ENCODE data around the gene ATF7IP. TPM values are rescaled to one million over a fixed set of nuclear protein-coding genes. Genes with fewer than 3 reads are reported as not detected.
"Not testable (repeated sequence)": the region's sequence is repeated elsewhere in the genome, so short reads cannot be mapped to it uniquely, and the experiment has no call there.

The ATF7IP gene
- total and polyA plus RNA-seq, 4 donors: 7.0 to 98.4 (median 31.7) TPM

DNA sequence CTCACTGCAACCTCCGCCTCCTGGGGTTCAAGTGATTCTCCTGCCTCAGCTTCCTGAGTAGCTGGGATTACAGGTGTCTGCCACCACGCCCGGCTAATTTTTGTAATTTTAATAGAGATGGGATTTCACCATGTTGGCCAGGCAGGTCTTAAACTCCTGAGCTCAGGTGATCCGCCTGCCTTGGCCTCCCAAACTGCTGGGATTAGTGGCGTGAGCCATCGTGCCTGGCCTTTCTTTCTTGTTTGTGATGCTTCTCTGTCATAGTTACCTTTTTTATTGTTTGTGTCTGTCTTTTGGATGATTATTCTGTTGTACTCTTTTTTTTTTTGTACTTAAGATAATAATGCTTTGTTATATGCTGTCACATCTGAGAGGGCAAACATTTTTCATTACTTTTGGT, 35.8 kb downstream of the ATF7IP start:
- WGBS, 2 donors: 95 to 99% methylated on average over 6 of the region's 6 CpGs
- H3K27me3 ChIP-seq (ENCODE audit: control insufficient read depth in 1 of 2, insufficient read depth in 2 of 2, low read length in 1 of 2); H3K9me3 ChIP-seq (ENCODE audit: control insufficient read depth, low read length); DNase-seq; intact Hi-C loops (cut with DNase I); H3K27ac ChIP-seq (ENCODE audit: low read depth in 1 of 2, low read length in 2 of 2); H3K4me1 ChIP-seq (ENCODE audit: control insufficient read depth in 1 of 2, insufficient read depth in 2 of 2, low read length in 2 of 2); ATAC-seq (ENCODE audit: low FRiP score); H3K36me3 ChIP-seq (ENCODE audit: control insufficient read depth in 1 of 2, insufficient read depth in 2 of 2, low read length in 1 of 2); H3K4me3 ChIP-seq (ENCODE audit: low read length in 2 of 2): not testable (repeated sequence)

DNA sequence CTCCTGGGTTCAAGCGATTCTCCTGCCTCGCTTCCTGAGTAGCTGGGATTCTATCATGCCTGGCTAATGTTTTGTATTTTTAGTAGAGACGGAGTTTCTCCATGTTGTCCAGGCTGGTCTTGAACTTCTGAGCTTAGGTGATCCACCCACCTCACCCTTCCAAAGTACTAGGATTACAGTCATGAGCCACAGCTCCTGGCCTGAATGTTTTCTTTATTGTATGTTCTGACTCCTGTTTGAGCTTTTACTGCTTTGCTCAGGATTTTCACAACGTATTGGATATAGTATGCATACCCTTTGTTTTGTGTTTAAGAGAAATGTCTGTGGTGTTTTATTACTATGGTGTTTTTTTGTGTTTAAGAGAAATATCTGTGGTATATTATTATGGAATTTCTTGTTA, 37.2 kb downstream of the ATF7IP start:
- ATAC-seq (ENCODE audit: low FRiP score): no peak
- no peaks in the 10 kb centered on the region for H3K36me3 ChIP-seq (ENCODE audit: control insufficient read depth in 1 of 2, insufficient read depth in 2 of 2, low read length in 1 of 2)
- H3K27me3 ChIP-seq (ENCODE audit: control insufficient read depth in 1 of 2, insufficient read depth in 2 of 2, low read length in 1 of 2): no peaks in the 10 kb centered on the region
- 84% methylated on average over 4 of the region's 4 CpGs for WGBS, 2 donors
- H3K4me1 ChIP-seq (ENCODE audit: control insufficient read depth in 1 of 2, insufficient read depth in 2 of 2, low read length in 2 of 2): no peaks in the 10 kb centered on the region
- H3K9me3 ChIP-seq (ENCODE audit: control insufficient read depth, low read length): no peaks in the 10 kb centered on the region
- no peak overlapping the region for H3K4me3 ChIP-seq (ENCODE audit: low read length in 2 of 2)
- no peak for DNase-seq
- H3K27ac ChIP-seq (ENCODE audit: low read depth in 1 of 2, low read length in 2 of 2): peak overlapping the region in 1 of 2 donors; percentile 51
- intact Hi-C loops (cut with DNase I): no loop called here

DNA sequence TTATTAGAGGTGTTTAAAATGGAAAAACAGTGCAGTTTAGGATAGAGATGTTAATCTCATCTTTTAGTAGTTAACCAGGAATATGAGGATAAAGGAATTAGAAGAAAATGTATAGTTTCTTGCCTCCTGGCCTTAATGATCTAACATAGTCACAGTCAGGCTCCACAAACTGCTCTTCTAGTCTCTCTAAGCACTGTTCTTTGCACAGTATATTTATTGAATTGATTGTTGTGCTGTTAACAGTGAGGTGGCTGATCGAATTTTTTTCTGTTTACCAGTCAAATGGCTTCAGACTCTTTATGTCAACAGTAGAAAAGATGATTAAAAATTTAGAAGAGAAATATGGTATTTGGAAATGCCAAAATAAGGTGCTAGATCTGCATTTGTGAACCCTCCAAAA, 37.8 kb downstream of the ATF7IP start:
- ATAC-seq (ENCODE audit: low FRiP score) (no peak), DNase-seq (no peak)
- no peaks in the 10 kb centered on the region for H3K27me3 ChIP-seq (ENCODE audit: control insufficient read depth in 1 of 2, insufficient read depth in 2 of 2, low read length in 1 of 2)
- intact Hi-C loops (cut with DNase I): no loop called here
- H3K36me3 ChIP-seq (ENCODE audit: control insufficient read depth in 1 of 2, insufficient read depth in 2 of 2, low read length in 1 of 2): no peaks in the 10 kb centered on the region
- 39 to 52% methylated on average over 1 of the region's 1 CpG for WGBS, 2 donors
- no peaks in the 10 kb centered on the region for H3K4me1 ChIP-seq (ENCODE audit: control insufficient read depth in 1 of 2, insufficient read depth in 2 of 2, low read length in 2 of 2)
- no peak overlapping the region for H3K4me3 ChIP-seq (ENCODE audit: low read length in 2 of 2)
- no peak overlapping the region for H3K27ac ChIP-seq (ENCODE audit: low read depth in 1 of 2, low read length in 2 of 2)
- H3K9me3 ChIP-seq (ENCODE audit: control insufficient read depth, low read length): no peaks in the 10 kb centered on the region

DNA sequence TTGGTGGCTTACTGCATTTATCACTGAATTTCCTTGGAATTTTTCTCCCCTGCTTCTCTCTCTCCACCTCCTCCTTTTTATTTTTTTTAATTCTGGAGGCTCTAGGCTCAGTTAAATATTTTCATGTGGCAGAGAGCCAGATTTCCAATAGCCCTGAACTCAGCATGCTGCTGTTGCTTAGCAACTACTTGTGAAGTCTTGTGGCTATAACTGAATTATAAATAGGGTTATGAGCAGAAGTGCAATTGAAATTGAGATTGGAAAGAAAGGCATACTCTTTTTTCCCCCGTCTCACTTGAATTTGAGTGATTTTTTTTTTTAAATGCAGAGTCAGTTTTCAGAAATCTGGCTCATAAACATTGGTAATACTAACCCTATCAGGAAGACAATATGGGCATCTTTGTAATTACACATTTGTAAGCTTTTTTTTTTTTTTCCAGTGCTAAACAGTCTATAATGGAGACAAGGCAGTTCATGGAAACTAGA, 38.3 kb downstream of the ATF7IP start:
- intact Hi-C loops (cut with DNase I): no loop called here
- Histone ChIP-seq H3K9me3 (ENCODE audit: control insufficient read depth, low read length) (no peaks in the 10 kb centered on the region), H3K4me3 (ENCODE audit: low read length in 2 of 2) (no peak overlapping the region), H3K4me1 (ENCODE audit: control insufficient read depth in 1 of 2, insufficient read depth in 2 of 2, low read length in 2 of 2) (no peaks in the 10 kb centered on the region), H3K36me3 (ENCODE audit: control insufficient read depth in 1 of 2, insufficient read depth in 2 of 2, low read length in 1 of 2) (no peaks in the 10 kb centered on the region), H3K27ac (ENCODE audit: low read depth in 1 of 2, low read length in 2 of 2) (no peak overlapping the region), H3K27me3 (ENCODE audit: control insufficient read depth in 1 of 2, insufficient read depth in 2 of 2, low read length in 1 of 2) (no peaks in the 10 kb centered on the region)
- ATAC-seq (ENCODE audit: low FRiP score) (peak; percentile 85), DNase-seq (no peak)
- 3% methylated on average over 1 of the region's 1 CpG for WGBS, 2 donors

GRCh38 chr12:14405407-14405806, 39.9 kb downstream of the ATF7IP start:
- 95 to 97% methylated on average over 2 of the region's 2 CpGs for WGBS, 2 donors
- H3K36me3 ChIP-seq (ENCODE audit: control insufficient read depth in 1 of 2, insufficient read depth in 2 of 2, low read length in 1 of 2); ATAC-seq (ENCODE audit: low FRiP score); H3K4me1 ChIP-seq (ENCODE audit: control insufficient read depth in 1 of 2, insufficient read depth in 2 of 2, low read length in 2 of 2); H3K4me3 ChIP-seq (ENCODE audit: low read length in 2 of 2); H3K9me3 ChIP-seq (ENCODE audit: control insufficient read depth, low read length); H3K27ac ChIP-seq (ENCODE audit: low read depth in 1 of 2, low read length in 2 of 2); DNase-seq; H3K27me3 ChIP-seq (ENCODE audit: control insufficient read depth in 1 of 2, insufficient read depth in 2 of 2, low read length in 1 of 2): not testable (repeated sequence)
- intact Hi-C loops (cut with DNase I): loop anchor here in 1 of 2 donors (5.0 kb wide), 1 partner anchor 38 kb away; the partner anchor contains the start of gene ATF7IP

DNA sequence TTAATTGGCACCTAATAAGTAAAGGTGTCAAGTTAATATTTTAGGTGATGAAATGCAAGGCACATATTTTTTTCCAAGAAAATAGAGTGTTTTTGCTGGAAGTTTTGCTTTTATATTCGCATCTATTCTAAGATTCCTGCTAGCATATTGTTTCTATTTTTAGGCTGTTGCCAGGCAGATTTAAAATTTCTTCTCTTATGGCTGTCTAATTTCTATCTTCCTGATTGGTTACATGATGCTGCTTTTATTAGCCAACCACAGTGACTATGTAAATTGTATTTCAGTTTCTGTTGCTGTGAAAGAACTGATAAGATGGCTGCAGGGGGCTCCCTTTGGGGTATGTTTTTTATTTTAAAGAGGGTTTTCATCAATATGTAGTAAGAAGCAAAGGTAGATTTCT, 42.7 kb downstream of the ATF7IP start:
- DNase-seq (no peak), ATAC-seq (ENCODE audit: low FRiP score) (no peak)
- whole genome bisulfite sequencing, 2 donors: 9 to 15% methylated on average over 1 of the region's 1 CpG
- no peak overlapping the region for H3K27ac ChIP-seq (ENCODE audit: low read depth in 1 of 2, low read length in 2 of 2)
- no peaks in the 10 kb centered on the region for H3K27me3 ChIP-seq (ENCODE audit: control insufficient read depth in 1 of 2, insufficient read depth in 2 of 2, low read length in 1 of 2)
- intact Hi-C loops (cut with DNase I): loop anchor here in 1 of 2 donors (5.0 kb wide), 1 partner anchor 41 kb away; the partner anchor contains the start of gene ATF7IP
- H3K4me3 ChIP-seq (ENCODE audit: low read length in 2 of 2): peak overlapping the region in 1 of 2 donors; percentile 26
- H3K4me1 ChIP-seq (ENCODE audit: control insufficient read depth in 1 of 2, insufficient read depth in 2 of 2, low read length in 2 of 2): no peaks in the 10 kb centered on the region
- no peaks in the 10 kb centered on the region for H3K9me3 ChIP-seq (ENCODE audit: control insufficient read depth, low read length)
- no peaks in the 10 kb centered on the region for H3K36me3 ChIP-seq (ENCODE audit: control insufficient read depth in 1 of 2, insufficient read depth in 2 of 2, low read length in 1 of 2)

DNA sequence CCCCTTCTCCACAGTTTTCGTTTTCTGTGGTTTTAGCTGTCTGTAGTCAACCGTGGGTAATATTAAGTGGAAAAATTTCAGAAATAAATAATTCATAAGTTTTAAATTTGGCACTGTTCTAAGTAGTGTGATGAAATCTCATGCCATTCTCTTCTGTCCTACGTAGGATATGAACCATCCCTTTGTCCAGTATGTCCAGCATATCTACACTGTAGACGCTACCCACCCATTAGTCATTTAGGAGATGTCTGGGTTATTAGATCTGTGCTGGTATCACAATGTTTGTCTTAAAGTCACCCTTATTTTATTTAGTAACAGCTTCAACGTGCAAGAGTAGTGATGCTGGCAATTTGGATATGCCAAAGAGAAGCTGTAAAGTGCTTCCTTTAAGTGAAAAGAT, 44.7 kb downstream of the ATF7IP start:
- no peaks in the 10 kb centered on the region for H3K27me3 ChIP-seq (ENCODE audit: control insufficient read depth in 1 of 2, insufficient read depth in 2 of 2, low read length in 1 of 2)
- no peak overlapping the region for H3K27ac ChIP-seq (ENCODE audit: low read depth in 1 of 2, low read length in 2 of 2)
- peaks cover 2 to 3% of the 10 kb centered on the region in 2 donors for H3K4me1 ChIP-seq (ENCODE audit: control insufficient read depth in 1 of 2, insufficient read depth in 2 of 2, low read length in 2 of 2)
- ATAC-seq (ENCODE audit: low FRiP score): no peak
- 72% methylated on average over 5 of the region's 5 CpGs for WGBS, 2 donors
- DNase-seq: no peak
- H3K4me3 ChIP-seq (ENCODE audit: low read length in 2 of 2): no peak overlapping the region
- no peaks in the 10 kb centered on the region for H3K36me3 ChIP-seq (ENCODE audit: control insufficient read depth in 1 of 2, insufficient read depth in 2 of 2, low read length in 1 of 2)
- no peaks in the 10 kb centered on the region for H3K9me3 ChIP-seq (ENCODE audit: control insufficient read depth, low read length)
- intact Hi-C loops (cut with DNase I): no loop called here

GRCh38 chr12:14410841-14411569, 45.5 kb downstream of the ATF7IP start:
- no peak overlapping the region for H3K27ac ChIP-seq (ENCODE audit: low read depth in 1 of 2, low read length in 2 of 2)
- no peak overlapping the region for H3K4me3 ChIP-seq (ENCODE audit: low read length in 2 of 2)
- DNase-seq (no peak), ATAC-seq (ENCODE audit: low FRiP score) (no peak)
- no peaks in the 10 kb centered on the region for H3K27me3 ChIP-seq (ENCODE audit: control insufficient read depth in 1 of 2, insufficient read depth in 2 of 2, low read length in 1 of 2)
- no peaks in the 10 kb centered on the region for H3K9me3 ChIP-seq (ENCODE audit: control insufficient read depth, low read length)
- intact Hi-C loops (cut with DNase I): no loop called here
- H3K4me1 ChIP-seq (ENCODE audit: control insufficient read depth in 1 of 2, insufficient read depth in 2 of 2, low read length in 2 of 2): peaks cover 2 to 6% of the 10 kb centered on the region in 2 donors
- 96 to 97% methylated on average over 6 of the region's 6 CpGs for WGBS, 2 donors
- no peaks in the 10 kb centered on the region for H3K36me3 ChIP-seq (ENCODE audit: control insufficient read depth in 1 of 2, insufficient read depth in 2 of 2, low read length in 1 of 2)

DNA sequence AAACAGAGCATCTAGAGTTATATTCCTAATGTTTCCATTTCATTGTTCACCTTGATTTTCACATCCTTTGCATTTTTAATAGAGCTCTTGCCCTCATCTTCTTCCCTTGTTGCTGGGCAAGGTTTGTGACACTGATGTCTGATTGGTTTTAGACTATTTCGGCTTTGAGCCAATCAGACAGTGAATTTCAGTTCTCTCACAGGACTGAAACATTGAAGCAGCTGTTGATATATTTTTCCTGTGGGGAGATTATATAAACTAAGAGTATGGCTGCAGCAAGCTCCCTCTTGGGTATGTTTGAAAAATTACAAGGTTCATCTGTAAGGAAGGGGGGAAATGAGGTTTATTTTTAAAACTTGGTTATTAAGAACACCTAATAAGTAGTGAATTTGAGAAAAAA, 51.2 kb downstream of the ATF7IP start:
- H3K4me3 ChIP-seq (ENCODE audit: low read length in 2 of 2): no peak overlapping the region
- H3K27me3 ChIP-seq (ENCODE audit: control insufficient read depth in 1 of 2, insufficient read depth in 2 of 2, low read length in 1 of 2): no peaks in the 10 kb centered on the region
- no peak for DNase-seq
- H3K9me3 ChIP-seq (ENCODE audit: control insufficient read depth, low read length): peaks cover 2% of the 10 kb centered on the region
- H3K36me3 ChIP-seq (ENCODE audit: control insufficient read depth in 1 of 2, insufficient read depth in 2 of 2, low read length in 1 of 2): peaks cover 0 to 2% of the 10 kb centered on the region in 2 donors
- peaks cover 2 to 6% of the 10 kb centered on the region in 2 donors for H3K4me1 ChIP-seq (ENCODE audit: control insufficient read depth in 1 of 2, insufficient read depth in 2 of 2, low read length in 2 of 2)
- intact Hi-C loops (cut with DNase I): loop anchor here in 1 of 2 donors (5.0 kb wide), 2 partner anchors 159 to 179 kb away; no protein-coding TSS in a partner anchor
- no peak overlapping the region for H3K27ac ChIP-seq (ENCODE audit: low read depth in 1 of 2, low read length in 2 of 2)
- WGBS, 2 donors: 14 to 17% methylated on average over 1 of the region's 1 CpG
- ATAC-seq (ENCODE audit: low FRiP score): no peak

All from aorta (tissue), 5 donors.